IPS-15b (cell line): ENCODE data around the gene RPRD1B.
A peak's percentile ranks its signal among the peaks of the same experiment; 100 is the strongest.

Experiments
- H3K27me3 ChIP-seq: one replicate; pipeline ENCODE4 v1.6.1; 2013; ENCODE audit warnings: low read length; ENCODE audit not compliant: control insufficient read depth, insufficient read depth
- H3K36me3 ChIP-seq: one replicate; pipeline ENCODE4 v1.6.1; 2013; ENCODE audit warnings: low read length; ENCODE audit not compliant: control insufficient read depth, insufficient read depth
- H3K4me1 ChIP-seq: one replicate; pipeline ENCODE4 v1.6.1; 2013; ENCODE audit warnings: mild to moderate bottlenecking, low read length; ENCODE audit not compliant: control insufficient read depth, insufficient read depth
- H3K4me3 ChIP-seq: one replicate; pipeline ENCODE4 v1.5.1; 2013; ENCODE audit warnings: low read depth, low read length
- H3K9ac ChIP-seq: one replicate; pipeline ENCODE4 v1.6.1; 2013; ENCODE audit warnings: low read depth, mild to moderate bottlenecking, low read length
- H3K9me3 ChIP-seq: one replicate; pipeline ENCODE4 v1.6.1; 2013; ENCODE audit warnings: mild to moderate bottlenecking, low read length; ENCODE audit not compliant: control insufficient read depth, insufficient read depth

RPRD1B gene, protein sequence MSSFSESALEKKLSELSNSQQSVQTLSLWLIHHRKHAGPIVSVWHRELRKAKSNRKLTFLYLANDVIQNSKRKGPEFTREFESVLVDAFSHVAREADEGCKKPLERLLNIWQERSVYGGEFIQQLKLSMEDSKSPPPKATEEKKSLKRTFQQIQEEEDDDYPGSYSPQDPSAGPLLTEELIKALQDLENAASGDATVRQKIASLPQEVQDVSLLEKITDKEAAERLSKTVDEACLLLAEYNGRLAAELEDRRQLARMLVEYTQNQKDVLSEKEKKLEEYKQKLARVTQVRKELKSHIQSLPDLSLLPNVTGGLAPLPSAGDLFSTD

DNA sequence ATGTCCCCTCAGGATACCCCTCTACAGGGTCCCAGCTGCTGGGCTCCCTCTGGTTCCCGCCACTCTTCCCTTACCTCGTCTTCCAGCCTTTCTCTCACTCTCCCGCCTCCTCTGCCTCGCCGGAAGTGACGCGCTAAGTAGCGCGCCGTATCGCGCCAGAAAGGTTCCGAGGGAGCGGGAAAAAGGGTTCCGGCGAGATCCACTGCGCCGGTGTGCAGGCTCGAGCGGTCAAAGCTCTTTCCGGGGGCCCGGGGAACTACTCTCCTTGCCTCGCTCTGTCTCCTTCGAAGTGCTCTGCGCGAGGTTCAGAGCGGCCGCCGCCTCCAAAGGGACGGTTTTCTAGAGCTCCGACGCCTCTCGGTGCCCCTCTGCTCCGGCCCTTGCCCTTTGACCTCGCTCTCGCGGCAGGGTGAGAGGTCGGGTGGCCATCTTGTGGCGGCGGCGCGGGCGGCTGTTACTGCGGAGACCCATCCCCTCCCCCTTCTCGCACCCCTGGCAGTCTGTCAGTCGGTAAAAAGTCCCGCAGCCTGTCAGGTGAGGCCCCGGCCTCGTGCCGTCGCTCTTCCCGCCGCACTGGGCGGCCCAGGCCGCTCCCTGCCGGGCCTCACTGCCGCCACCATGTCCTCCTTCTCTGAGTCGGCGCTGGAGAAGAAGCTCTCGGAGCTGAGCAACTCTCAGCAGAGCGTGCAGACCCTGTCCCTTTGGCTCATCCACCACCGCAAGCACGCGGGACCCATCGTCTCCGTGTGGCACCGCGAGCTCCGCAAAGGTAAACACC, at the start of gene RPRD1B, which contains the start of gene TTI1:
TSS of gene RPRD1B (plus strand) at position 417 of the 778 bp plus-strand sequence. CDS start at position 619, 202 bp downstream.
TSS of gene TTI1 (minus strand) at position 127 of the 778 bp plus-strand sequence. CDS start 19,640 bp downstream, outside the sequence.
- Histone ChIP-seq H3K36me3 (no peaks in the 10 kb centered on the region), H3K9me3 (no peaks in the 10 kb centered on the region), H3K9ac (peak within 1 kb of the TSS; percentile 96), H3K4me3 (peak within 1 kb of the TSS; percentile 66), H3K4me1 (peaks cover 10% of the 10 kb centered on the region), H3K27me3 (no peaks in the 10 kb centered on the region)

DNA sequence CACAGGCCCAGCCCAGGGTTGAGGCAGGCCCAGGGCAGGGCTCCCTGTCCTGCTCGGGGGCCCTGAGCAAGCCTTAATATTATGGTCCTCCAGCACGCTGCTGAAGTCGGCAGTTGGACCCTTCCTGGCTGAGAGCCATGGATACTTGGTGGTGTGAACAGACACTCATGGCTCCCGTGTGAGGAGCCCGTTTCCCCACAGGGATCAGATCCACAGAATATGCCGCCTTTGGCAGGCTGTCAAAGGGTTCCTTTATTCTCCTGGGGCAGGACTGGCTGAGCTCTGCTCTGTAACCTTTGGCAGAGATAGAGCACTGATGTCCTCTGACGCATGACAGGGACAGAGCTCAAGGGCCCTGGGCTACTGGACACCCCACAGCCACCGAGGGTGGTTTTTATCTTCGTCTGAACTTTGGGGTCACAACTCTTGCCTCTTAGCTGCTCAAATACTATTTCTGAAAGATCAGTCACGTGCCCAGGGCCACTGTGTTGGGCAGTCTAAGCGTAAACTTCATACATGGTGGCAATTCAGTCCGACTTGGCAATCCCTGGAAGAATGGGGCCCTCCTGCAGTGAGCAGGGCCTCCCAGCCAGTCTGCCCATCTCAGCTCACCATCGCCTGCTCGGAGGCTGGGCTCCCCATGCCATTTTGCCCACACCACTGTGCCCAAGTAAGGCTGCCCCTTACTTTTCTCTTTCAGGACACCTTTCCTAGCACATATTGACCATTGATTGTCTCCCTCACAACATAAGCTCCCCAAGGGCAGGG, 49.3 kb upstream of the RPRD1B start:
- Histone ChIP-seq H3K9ac (no peak overlapping the region), H3K36me3 (peaks cover 6% of the 10 kb centered on the region), H3K4me3 (no peak overlapping the region), H3K9me3 (no peaks in the 10 kb centered on the region), H3K4me1 (no peaks in the 10 kb centered on the region), H3K27me3 (no peaks in the 10 kb centered on the region)

DNA sequence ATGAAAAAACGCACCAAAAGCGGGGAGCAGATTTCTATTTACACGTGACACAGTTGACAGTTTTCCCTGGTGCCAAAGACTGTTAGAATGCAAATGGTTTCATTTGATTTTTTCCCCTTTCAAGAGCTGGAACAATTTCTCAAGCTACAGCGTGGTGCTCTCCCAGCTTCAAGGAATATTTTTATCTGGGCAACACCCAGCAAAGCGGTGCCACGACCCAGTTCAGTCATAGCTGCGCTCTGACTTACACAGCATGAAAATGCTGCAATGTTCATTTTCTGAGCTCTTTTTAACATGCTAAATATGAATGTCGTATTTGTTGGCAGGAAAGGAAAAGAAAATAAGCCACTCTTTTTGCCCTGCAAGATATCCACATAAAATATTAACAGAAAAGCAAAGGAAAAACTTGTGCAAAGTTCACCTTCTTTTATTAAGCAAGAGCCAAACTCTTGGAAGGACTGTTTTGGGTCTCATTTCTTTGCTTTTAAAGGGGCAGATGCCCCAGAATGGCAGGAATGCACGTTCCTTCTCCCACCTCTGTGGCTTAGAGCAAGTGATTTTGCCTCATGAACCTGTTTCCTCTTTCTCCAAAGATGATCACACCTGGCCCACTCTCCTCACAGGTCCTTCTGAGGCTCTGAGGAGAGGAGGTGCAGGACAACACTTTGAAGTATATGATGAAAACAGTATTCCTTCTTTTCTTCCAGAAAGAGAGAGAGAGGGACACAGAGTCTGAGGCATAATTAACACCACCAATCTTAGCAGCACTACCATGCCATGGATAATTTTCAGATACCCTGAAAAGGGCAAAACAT, 47.3 kb upstream of the RPRD1B start:
- peaks cover 8% of the 10 kb centered on the region for H3K36me3 ChIP-seq

DNA sequence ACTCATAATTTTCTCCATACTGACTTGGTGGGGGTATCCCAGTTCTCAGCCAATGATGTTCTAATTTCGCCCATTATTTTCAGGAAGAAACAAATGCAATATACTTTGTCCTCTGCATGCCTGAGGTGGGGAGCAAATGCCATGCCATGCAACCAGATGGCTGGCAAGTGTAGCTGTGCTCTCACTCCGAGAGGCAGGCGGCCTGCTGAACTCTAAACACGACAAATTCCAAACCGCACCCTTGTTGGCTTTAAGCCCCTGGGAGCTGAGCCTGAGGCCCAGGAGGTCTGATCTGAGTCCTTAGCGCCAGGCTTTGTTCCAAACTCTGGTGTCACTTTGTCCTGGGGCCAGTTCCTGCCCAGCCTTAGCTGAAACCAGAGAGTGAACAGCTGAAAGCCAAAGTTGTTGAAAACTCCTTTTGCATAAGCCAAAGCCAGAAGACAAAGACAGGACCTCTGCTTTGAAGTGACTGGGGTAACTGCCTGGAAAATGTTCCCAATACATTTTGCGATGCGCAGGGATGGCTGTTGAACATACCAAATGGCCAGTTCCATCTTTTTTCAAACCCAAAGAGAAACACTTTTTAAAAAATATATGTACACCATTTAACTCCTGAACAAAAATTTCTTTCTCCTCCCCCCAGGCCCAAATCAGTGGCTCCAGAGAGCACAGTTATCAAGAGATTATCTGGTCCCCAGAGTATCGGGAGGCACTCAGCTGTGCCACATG, 46.5 kb upstream of the RPRD1B start:
- Histone ChIP-seq H3K4me3 (no peak overlapping the region), H3K27me3 (no peaks in the 10 kb centered on the region), H3K9me3 (no peaks in the 10 kb centered on the region), H3K4me1 (no peaks in the 10 kb centered on the region), H3K36me3 (peaks cover 10% of the 10 kb centered on the region), H3K9ac (no peak overlapping the region)

More for the DNA sequence above, 47.3 kb upstream of the RPRD1B start:
- Histone ChIP-seq H3K9ac (no peak overlapping the region), H3K9me3 (no peaks in the 10 kb centered on the region), H3K4me1 (no peaks in the 10 kb centered on the region), H3K27me3 (no peaks in the 10 kb centered on the region), H3K4me3 (no peak overlapping the region)

DNA sequence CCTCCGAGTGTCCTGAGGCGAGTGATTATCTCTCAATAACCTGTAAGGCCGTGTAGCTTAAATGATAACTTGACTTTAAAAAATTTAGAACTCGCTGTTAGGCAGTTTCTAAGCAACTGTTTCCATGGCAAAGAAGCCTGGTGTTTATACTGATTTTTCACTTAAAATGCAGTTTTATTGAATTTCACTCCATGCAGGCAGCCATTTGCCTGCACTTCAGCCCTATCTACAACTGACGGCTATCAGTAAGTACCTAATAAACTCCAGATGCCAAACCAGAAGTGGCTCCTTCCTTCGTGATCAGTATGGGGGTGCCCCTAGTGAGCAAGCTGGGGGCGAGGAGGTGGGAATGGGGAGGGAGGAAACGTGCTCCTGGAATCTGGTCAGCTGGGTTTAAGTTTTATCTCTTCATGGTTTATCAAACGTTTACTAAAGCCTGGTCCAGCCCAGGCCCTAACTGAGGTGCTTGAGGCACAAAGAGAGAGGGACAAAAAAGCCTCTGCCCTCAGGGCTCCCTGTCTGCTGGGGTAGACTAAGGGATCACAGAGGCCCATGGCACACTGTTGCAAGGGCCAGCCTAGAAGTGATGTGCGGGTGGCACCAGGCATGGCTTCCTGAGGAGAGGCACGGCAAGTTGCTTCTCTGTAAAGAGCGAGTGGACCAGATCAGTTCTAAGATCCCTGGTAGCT, 45.8 kb upstream of the RPRD1B start:
- H3K9me3 ChIP-seq: no peaks in the 10 kb centered on the region
- H3K9ac ChIP-seq: no peak overlapping the region
- peaks cover 2% of the 10 kb centered on the region for H3K4me1 ChIP-seq
- no peaks in the 10 kb centered on the region for H3K27me3 ChIP-seq
- no peak overlapping the region for H3K4me3 ChIP-seq
- peaks cover 10% of the 10 kb centered on the region for H3K36me3 ChIP-seq

DNA sequence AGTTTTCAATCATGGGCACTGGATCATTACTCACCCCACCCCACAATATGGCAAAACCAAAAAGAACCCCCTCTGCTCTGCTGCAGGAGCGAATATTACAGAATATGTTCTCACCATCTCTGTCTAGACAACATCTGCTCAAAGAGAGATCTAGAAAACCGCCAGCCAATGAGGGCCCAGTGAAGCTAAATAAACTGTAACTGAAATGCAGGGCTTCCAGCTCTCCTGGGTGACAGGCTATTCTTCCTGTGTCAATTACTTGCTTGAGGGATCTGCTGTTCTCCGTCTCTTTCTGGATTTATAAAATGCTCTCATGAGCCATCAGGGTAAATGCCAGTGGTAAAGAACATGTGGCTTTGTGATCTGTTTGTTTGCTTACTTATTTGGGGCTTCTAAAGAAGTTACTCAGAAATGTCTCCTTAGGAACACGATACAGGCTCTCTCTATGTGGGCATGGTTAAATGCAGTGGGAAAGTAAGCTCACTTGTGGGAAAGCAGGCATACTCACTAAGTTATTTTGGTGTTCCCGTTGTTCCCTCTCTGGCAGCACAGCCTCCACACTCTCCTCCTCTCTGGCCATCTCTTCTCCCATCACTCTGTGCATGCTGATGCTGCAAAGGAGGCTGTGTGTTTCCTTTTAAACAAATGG, 45.1 kb upstream of the RPRD1B start:
- Histone ChIP-seq H3K36me3 (peaks cover 7% of the 10 kb centered on the region), H3K4me1 (peaks cover 4% of the 10 kb centered on the region), H3K4me3 (no peak overlapping the region), H3K9me3 (no peaks in the 10 kb centered on the region), H3K27me3 (no peaks in the 10 kb centered on the region), H3K9ac (no peak overlapping the region)

DNA sequence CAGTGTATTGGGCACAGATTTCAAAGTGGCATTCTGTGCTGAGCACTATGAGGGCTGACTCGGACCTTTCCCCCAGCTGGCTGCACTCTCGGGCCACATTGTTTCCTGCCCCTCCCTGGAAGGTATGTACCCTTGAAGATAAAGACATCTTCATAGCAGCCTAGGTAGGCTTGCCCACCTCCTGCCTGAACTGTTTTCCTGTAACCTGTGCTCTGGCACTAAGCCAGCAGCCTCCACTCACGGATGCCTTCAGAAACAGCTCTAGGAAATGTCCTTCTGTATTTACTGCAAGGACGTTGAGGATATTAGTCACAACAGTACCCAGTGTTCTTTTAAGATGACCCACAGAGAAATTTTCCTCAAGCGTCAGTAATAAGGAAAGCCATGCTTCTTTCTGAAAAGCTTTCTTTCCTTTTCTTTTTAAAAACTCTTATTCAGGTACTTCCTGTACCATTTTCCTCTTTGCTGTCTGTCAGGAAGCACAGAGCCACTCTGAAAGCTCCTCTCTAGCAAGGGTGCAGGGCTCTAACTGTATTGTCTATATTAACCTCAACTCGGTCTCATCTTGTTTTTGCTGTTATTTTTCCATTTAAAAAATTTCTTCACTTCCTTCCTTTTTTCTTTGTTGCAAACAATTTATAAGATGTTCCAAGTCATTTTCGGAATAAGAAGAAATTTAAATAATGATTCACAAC, 43.8 kb upstream of the RPRD1B start:
- peaks cover 10% of the 10 kb centered on the region for H3K36me3 ChIP-seq

DNA sequence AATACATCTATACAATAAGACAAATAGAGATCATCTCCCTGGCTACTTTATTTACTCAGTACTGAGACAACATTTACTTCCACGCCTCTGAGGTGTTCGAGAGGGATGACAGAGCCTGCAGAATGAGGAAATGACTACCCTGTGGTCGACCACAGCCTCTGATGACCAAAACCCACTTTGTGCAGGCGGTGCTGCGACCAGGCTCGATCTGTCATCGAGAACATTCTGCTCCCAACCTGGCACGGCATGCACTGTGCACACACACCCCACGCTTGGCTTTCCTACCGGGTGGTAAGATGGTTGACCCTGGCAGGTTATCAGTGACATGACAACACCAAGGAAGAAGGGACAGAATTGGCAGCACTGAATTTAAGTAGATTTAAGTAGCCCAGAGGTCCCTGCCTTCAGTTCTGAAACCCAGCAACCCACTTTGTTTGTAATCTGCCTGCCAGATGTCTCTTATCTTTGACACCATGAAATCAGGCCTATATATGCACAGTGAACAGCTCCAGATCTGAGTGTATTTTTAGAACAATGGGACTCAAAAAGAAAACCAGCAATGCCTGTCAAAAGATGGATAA, 42.9 kb upstream of the RPRD1B start:
- no peaks in the 10 kb centered on the region for H3K9me3 ChIP-seq
- H3K9ac ChIP-seq: no peak overlapping the region
- no peaks in the 10 kb centered on the region for H3K27me3 ChIP-seq
- peaks cover 17% of the 10 kb centered on the region for H3K36me3 ChIP-seq
- peaks cover 4% of the 10 kb centered on the region for H3K4me1 ChIP-seq
- no peak overlapping the region for H3K4me3 ChIP-seq

More for the DNA sequence above, 43.8 kb upstream of the RPRD1B start:
- Histone ChIP-seq H3K27me3 (no peaks in the 10 kb centered on the region), H3K9me3 (no peaks in the 10 kb centered on the region), H3K4me1 (peaks cover 4% of the 10 kb centered on the region), H3K9ac (no peak overlapping the region), H3K4me3 (no peak overlapping the region)

DNA sequence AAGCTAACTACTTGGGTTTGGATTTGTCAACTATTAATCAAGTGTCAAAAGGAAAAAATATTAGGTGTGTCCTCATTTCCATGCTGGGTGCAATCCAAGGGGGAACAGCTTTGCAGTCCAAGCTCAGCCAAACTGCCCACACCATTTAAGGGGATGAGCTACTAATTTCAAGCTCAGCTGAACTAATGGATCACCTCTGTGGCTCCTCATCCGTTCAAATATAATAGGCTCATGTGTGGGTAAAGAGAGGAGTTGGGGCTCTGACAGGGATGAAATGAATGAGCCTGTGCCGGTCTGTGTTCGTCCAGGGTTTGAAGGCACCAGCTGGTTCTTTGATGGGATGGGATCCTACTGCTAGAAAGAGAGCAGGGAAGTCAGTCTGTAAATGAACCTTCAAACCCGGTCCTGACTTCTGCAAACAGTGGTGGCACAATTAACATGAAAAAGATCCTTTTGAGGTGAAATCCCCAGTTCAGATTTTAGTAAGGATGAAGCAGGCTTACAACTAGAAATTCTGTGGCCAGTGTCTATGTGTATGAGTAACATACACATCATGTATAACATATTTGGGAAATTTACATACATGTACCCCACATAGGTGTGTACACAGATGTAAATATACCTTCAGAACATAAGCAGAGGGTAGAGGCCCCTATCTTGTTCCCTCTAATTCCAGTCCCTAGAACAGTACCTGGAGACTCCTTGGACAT, 42.2 kb upstream of the RPRD1B start:
- Histone ChIP-seq H3K36me3 (peaks cover 23% of the 10 kb centered on the region), H3K4me3 (no peak overlapping the region), H3K4me1 (peaks cover 4% of the 10 kb centered on the region), H3K27me3 (no peaks in the 10 kb centered on the region), H3K9ac (no peak overlapping the region), H3K9me3 (no peaks in the 10 kb centered on the region)
